PC-9 (cell line): ENCODE measurements around the gene ZDHHC8. TPM values are rescaled to one million over a fixed set of nuclear protein-coding genes. Genes with fewer than 3 reads are reported as not detected.

ENCODE experiments used
- Bru-seq: library from RNA; stranded (reverse); fragments of 400-500 nt; gene quantifications from one replicate; lab custom pipeline; 2021; lab: Mats Ljungman, UMichigan
- BruChase-seq, 2 experiments: library from RNA; stranded (reverse); fragments of 400-500 nt; gene quantifications; one replicate each; lab custom pipeline; 2021; lab: Mats Ljungman, UMichigan
- BruUV-seq: library from RNA; stranded (reverse); fragments of 400-500 nt; replicated peaks from 2 replicates; lab custom pipeline; 2021; lab: Mats Ljungman, UMichigan
- CTCF ChIA-PET: fragments of 300-600 bp; sonication (Branson Sonifier 250); formaldehyde crosslinking; loops from one replicate; lab custom pipeline; 2022; ENCODE audit warnings: antibody characterized with exemption; lab: Charles Lee
- POLR2A ChIA-PET: fragments of 300-600 bp; sonication (Branson Sonifier 250); formaldehyde crosslinking; loops from one replicate; lab custom pipeline; 2022; ENCODE audit warnings: antibody characterized with exemption; ENCODE audit not compliant: unreplicated experiment; lab: Charles Lee
- DNase-seq, 2 experiments: peaks; one replicate each; pipeline versions ENCODE4 v3.0.0 to v3.0.0-alpha.2; 2015 to 2022; ENCODE audit warnings: mixed read lengths in 1 of 2
- H2AFZ ChIP-seq: fragments of 200-600 bp; sonication (generic); 2 replicates; pipeline ENCODE4 v1.8.1; 2017; ENCODE audit warnings: antibody characterized with exemption
- H3F3A ChIP-seq: fragments of 200-600 bp; sonication (generic); 2 replicates; pipeline ENCODE4 v1.8.1; 2017; ENCODE audit warnings: antibody characterized with exemption, mild to moderate bottlenecking, low read depth; ENCODE audit not compliant: insufficient read depth
- H3K27ac ChIP-seq: fragments of 200-600 bp; sonication (generic); 2 replicates; pipeline ENCODE4 v1.6.1; 2016; ENCODE audit warnings: mixed run types
- H3K27me3 ChIP-seq: fragments of 200-600 bp; sonication (generic); 2 replicates; pipeline ENCODE4 v1.6.1; 2016; ENCODE audit warnings: low read depth, mixed run types; ENCODE audit not compliant: insufficient read depth
- H3K36me3 ChIP-seq: fragments of 200-600 bp; sonication (generic); 2 replicates; pipeline ENCODE4 v1.6.1; 2016; ENCODE audit warnings: low read depth, mixed run types
- H3K4me1 ChIP-seq: fragments of 200-600 bp; sonication (generic); replicated peaks from 2 replicates; pipeline ENCODE4 v1.6.1; 2016; ENCODE audit warnings: mixed run types; ENCODE audit not compliant: insufficient read depth
- H3K4me2 ChIP-seq: fragments of 200-600 bp; sonication (generic); 2 replicates; pipeline ENCODE4 v1.6.1; 2017; ENCODE audit warnings: mixed run types
- H3K4me3 ChIP-seq: fragments of 200-600 bp; sonication (generic); 2 replicates; pipeline ENCODE4 v1.6.1; 2016; ENCODE audit warnings: mixed run types
- H3K79me2 ChIP-seq: fragments of 200-600 bp; sonication (generic); 2 replicates; pipeline ENCODE4 v1.6.1; 2017; ENCODE audit warnings: low read depth, mixed run types
- H3K9me2 ChIP-seq: fragments of 200-600 bp; sonication (generic); 2 replicates; pipeline ENCODE4 v1.8.1; 2017; ENCODE audit warnings: mild to moderate bottlenecking; ENCODE audit not compliant: insufficient read depth
- H3K9me3 ChIP-seq: fragments of 200-600 bp; sonication (generic); 2 replicates; pipeline ENCODE4 v1.8.1; 2016; ENCODE audit warnings: low read depth; ENCODE audit not compliant: insufficient read depth
- H4K20me1 ChIP-seq: fragments of 200-600 bp; sonication (generic); 2 replicates; pipeline ENCODE4 v1.8.1; 2017; ENCODE audit not compliant: insufficient read depth
- EZH2 ChIP-seq: fragments of 200-600 bp; sonication (generic); IDR thresholded peaks from 2 replicates; pipeline ENCODE4 v1.8.0; 2017; ENCODE audit warnings: antibody characterized with exemption, low read depth
- intact Hi-C: fragments of 100-400 bp; cut with micrococcal nuclease; formaldehyde crosslinking; loops from one replicate; pipeline ENCODE4 v1.10.0; 2022; ENCODE audit not compliant: unreplicated experiment
- long read RNA-seq: library from polyadenylated mRNA; stranded (forward); transcript quantifications from one replicate; pipeline ENCODE4 v2.0.0, GENCODE V29; 2022
- total RNA-seq: library from RNA; stranded (reverse); gene quantifications from 2 replicates; pipeline ENCODE4 v1.2.3, GENCODE V29; 2021
- TF ChIP-seq, protein P1 (sequence below): fragments of 200-600 bp; sonication (generic); conservative IDR thresholded peaks from 2 replicates; pipeline ENCODE4 v1.6.1; 2017; ENCODE audit warnings: mixed run types, antibody characterized with exemption, mild to moderate bottlenecking, moderate library complexity

Gene ZDHHC8, protein sequence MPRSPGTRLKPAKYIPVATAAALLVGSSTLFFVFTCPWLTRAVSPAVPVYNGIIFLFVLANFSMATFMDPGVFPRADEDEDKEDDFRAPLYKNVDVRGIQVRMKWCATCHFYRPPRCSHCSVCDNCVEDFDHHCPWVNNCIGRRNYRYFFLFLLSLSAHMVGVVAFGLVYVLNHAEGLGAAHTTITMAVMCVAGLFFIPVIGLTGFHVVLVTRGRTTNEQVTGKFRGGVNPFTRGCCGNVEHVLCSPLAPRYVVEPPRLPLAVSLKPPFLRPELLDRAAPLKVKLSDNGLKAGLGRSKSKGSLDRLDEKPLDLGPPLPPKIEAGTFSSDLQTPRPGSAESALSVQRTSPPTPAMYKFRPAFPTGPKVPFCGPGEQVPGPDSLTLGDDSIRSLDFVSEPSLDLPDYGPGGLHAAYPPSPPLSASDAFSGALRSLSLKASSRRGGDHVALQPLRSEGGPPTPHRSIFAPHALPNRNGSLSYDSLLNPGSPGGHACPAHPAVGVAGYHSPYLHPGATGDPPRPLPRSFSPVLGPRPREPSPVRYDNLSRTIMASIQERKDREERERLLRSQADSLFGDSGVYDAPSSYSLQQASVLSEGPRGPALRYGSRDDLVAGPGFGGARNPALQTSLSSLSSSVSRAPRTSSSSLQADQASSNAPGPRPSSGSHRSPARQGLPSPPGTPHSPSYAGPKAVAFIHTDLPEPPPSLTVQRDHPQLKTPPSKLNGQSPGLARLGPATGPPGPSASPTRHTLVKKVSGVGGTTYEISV
- total RNA-seq (34.4 and 46.8 TPM in 2 replicates), Bru-seq, nascent RNA (percentile 31 among the genes with signal in this experiment), BruChase-seq, experiment 1, labeled RNA remaining after a 2-hour chase (percentile 49 among the genes with signal in this experiment), BruChase-seq, experiment 2, labeled RNA remaining after a 6-hour chase (percentile 61 among the genes with signal in this experiment)
- long read RNA-seq, full-length matches to known transcripts: 3 of 20 reads
- long read RNA-seq, partial matches to known transcripts: 11 of 20 reads
- long read RNA-seq, other reads (novel, unspliced or antisense): 6 of 20 reads

DNA sequence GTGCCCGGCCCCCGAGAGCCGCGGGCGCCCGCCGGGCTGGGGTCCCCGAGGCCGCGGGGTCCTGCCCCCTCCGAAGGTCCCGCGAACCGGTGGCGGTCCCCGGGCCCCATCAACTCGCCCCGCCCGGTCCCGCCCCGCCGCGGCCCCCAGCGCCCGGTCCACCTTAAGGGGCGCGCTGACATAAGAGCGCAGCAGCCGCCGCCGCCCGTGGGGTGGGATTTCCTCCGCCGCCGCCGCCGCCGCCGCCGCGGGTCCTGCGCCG is at the start of gene ZDHHC8:
ZDHHC8 (plus strand) TSS at position 208 of the 262 bp plus-strand sequence. CDS start 144 bp downstream, outside the sequence.
- Histone ChIP-seq H3K4me3 (peak within 1 kb of the TSS; percentile 59), H3F3A (peaks cover 8% of the 10 kb centered on the region; the same call in 1 of the 2 replicates), H3K9me2 (no peaks in the 10 kb centered on the region), H3K27ac (no peak within 1 kb of the TSS), H3K79me2 (no peaks in the 10 kb centered on the region), H3K9me3 (no peaks in the 10 kb centered on the region), H4K20me1 (peaks cover 7% of the 10 kb centered on the region; the same call in 1 of the 2 replicates), H3K36me3 (no peaks in the 10 kb centered on the region), H3K4me1 (no peaks in the 10 kb centered on the region; the same call in 1 of the 2 replicates), H3K27me3 (no peaks in the 10 kb centered on the region), H3K4me2 (peak within 1 kb of the TSS; percentile 75), H2AFZ (peak within 1 kb of the TSS; percentile 81)
- no TSS peak for BruUV-seq
- intact Hi-C loops: no loop called here
- TF ChIP-seq, protein P1, sequence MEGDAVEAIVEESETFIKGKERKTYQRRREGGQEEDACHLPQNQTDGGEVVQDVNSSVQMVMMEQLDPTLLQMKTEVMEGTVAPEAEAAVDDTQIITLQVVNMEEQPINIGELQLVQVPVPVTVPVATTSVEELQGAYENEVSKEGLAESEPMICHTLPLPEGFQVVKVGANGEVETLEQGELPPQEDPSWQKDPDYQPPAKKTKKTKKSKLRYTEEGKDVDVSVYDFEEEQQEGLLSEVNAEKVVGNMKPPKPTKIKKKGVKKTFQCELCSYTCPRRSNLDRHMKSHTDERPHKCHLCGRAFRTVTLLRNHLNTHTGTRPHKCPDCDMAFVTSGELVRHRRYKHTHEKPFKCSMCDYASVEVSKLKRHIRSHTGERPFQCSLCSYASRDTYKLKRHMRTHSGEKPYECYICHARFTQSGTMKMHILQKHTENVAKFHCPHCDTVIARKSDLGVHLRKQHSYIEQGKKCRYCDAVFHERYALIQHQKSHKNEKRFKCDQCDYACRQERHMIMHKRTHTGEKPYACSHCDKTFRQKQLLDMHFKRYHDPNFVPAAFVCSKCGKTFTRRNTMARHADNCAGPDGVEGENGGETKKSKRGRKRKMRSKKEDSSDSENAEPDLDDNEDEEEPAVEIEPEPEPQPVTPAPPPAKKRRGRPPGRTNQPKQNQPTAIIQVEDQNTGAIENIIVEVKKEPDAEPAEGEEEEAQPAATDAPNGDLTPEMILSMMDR: no peak
- POLR2A ChIA-PET: no interaction called here
- CTCF ChIA-PET: interaction anchor here (0.7 kb wide), 1 partner anchor 307 kb away, joined by 4 read pairs; no protein-coding TSS in a partner anchor
- no peak for DNase-seq

DNA sequence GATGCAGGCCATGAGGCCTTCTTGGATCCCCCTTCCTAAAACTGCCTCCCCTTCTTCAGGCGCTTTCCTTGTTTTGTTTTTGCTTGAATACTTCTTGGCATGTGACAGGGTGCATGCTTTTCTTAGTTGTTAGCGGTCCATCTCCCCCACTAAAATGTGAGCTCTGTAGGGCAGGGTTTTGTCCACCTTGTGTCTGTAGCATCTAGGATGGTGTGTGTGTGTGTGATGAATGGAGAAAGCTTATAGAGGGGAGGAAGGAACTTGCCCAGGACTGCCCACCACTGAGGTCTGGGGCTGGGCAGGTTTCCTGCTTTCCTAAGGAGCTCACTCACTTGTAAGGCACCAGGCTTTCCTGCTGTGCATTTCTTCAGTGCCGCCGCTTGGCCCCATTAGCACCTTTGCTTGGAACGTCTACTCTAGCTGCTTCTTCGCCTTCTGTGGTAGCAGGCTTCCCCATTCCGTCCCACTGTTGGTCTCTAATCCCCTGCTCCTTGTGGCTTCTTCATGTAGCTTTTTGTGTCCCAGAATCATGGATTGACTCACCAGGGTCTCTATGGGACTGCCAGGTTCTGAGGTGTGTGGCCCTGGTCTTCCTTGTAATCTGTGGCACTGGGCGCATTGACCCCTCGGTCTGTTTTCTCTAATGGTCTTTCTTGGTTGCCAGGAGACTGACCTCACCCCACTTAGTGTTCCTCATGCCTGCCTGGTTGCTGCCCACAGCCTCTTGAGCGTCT is 48.3 kb upstream of the ZDHHC8 start:
- CTCF ChIA-PET: interaction anchor here (0.6 kb wide), 1 partner anchor 28 kb away, joined by 5 read pairs; no protein-coding TSS in a partner anchor
- Histone ChIP-seq H3K9me3 (no peaks in the 10 kb centered on the region), H3K36me3 (no peaks in the 10 kb centered on the region), H4K20me1 (peaks cover 26% of the 10 kb centered on the region), H3K4me3 (no peak overlapping the region), H3K79me2 (peaks cover 58% of the 10 kb centered on the region), H3K9me2 (no peaks in the 10 kb centered on the region), H3K4me2 (no peak overlapping the region), H3K4me1 (no peaks in the 10 kb centered on the region; the same call in 1 of the 2 replicates), H3K27ac (no peak overlapping the region), H2AFZ (no peak overlapping the region), H3K27me3 (no peaks in the 10 kb centered on the region), H3F3A (peaks cover 12% of the 10 kb centered on the region)
- TF ChIP-seq EZH2: no peak
- TF ChIP-seq, protein P1: no peak
- no TSS peak for BruUV-seq
- DNase-seq: no peak
- POLR2A ChIA-PET: no interaction called here
- intact Hi-C loops: no loop called here
